Nephron progenitor cell (in vitro differentiated cells): ENCODE data around the gene CRYBG1.

Experiments
- DNase-seq: peaks from one replicate; pipeline ENCODE4 v3.0.0; 2021
- H3K27ac Mint-ChIP-seq: 2 replicates; pipeline ENCODE4 v1.8.0; 2021; ENCODE audit warnings: mild to moderate bottlenecking, moderate library complexity, mixed read lengths
- H3K27me3 Mint-ChIP-seq: 2 replicates; pipeline ENCODE4 v1.8.0; 2021; ENCODE audit warnings: mild to moderate bottlenecking, low read depth, mixed read lengths; ENCODE audit not compliant: poor library complexity
- H3K36me3 Mint-ChIP-seq: 2 replicates; pipeline ENCODE4 v1.8.0; 2021; ENCODE audit warnings: low read depth, mixed read lengths
- H3K4me1 Mint-ChIP-seq: 2 replicates; pipeline ENCODE4 v1.8.0; 2021; ENCODE audit warnings: mixed read lengths
- H3K4me3 Mint-ChIP-seq: 2 replicates; pipeline ENCODE4 v1.8.0; 2021; ENCODE audit warnings: mild to moderate bottlenecking, moderate library complexity, mixed read lengths
- H3K9me3 Mint-ChIP-seq: 2 replicates; pipeline ENCODE4 v1.8.0; 2021; ENCODE audit warnings: mild to moderate bottlenecking, moderate library complexity, mixed read lengths
- CTCF ChIP-seq: fragments of 200-600 bp; sonication (generic); IDR thresholded peaks from 2 replicates; pipeline ENCODE4 v1.5.0; 2021; ENCODE audit warnings: antibody characterized with exemption

CRYBG1 gene

GRCh38 chr6:106496823-106497222 is 136.3 kb downstream of the CRYBG1 start:
- TF ChIP-seq CTCF = no peak
- Mint-ChIP-seq H3K27ac (no peak overlapping the region), H3K27me3 (peaks cover 24% of the 10 kb centered on the region), H3K4me1 (peaks cover 5% of the 10 kb centered on the region), H3K9me3 (peaks cover 5% of the 10 kb centered on the region), H3K4me3 (no peak overlapping the region), H3K36me3 (no peaks in the 10 kb centered on the region)
- no peak for DNase-seq

GRCh38 chr6:106501960-106502371 is 141.4 kb downstream of the CRYBG1 start:
- Mint-ChIP-seq H3K27me3 (peaks cover 37% of the 10 kb centered on the region), H3K9me3 (peaks cover 5% of the 10 kb centered on the region), H3K4me3 (no peak overlapping the region), H3K4me1 (no peaks in the 10 kb centered on the region), H3K36me3 (no peaks in the 10 kb centered on the region), H3K27ac (no peak overlapping the region)
- no peak for DNase-seq
- no peak for TF ChIP-seq CTCF

GRCh38 chr6:106502559-106502958 is 142.0 kb downstream of the CRYBG1 start:
- no peak for DNase-seq
- Mint-ChIP-seq H3K4me3 (no peak overlapping the region), H3K36me3 (no peaks in the 10 kb centered on the region), H3K4me1 (no peaks in the 10 kb centered on the region), H3K27me3 (peaks cover 39% of the 10 kb centered on the region), H3K9me3 (peaks cover 5% of the 10 kb centered on the region), H3K27ac (no peak overlapping the region)
- no peak for TF ChIP-seq CTCF

GRCh38 chr6:106508277-106508676 is 147.8 kb downstream of the CRYBG1 start:
- H3K27ac Mint-ChIP-seq = no peak overlapping the region
- DNase-seq = no peak
- no peaks in the 10 kb centered on the region for H3K36me3 Mint-ChIP-seq
- no peak for TF ChIP-seq CTCF
- peaks cover 88% of the 10 kb centered on the region for H3K27me3 Mint-ChIP-seq
- H3K4me3 Mint-ChIP-seq = no peak overlapping the region
- peaks cover 11% of the 10 kb centered on the region for H3K9me3 Mint-ChIP-seq
- peaks cover 22% of the 10 kb centered on the region for H3K4me1 Mint-ChIP-seq

GRCh38 chr6:106508834-106509233 is 148.3 kb downstream of the CRYBG1 start:
- TF ChIP-seq CTCF = no peak
- DNase-seq = no peak
- Mint-ChIP-seq H3K27me3 (peaks cover 91% of the 10 kb centered on the region), H3K4me1 (peaks cover 22% of the 10 kb centered on the region), H3K4me3 (no peak overlapping the region), H3K9me3 (peaks cover 11% of the 10 kb centered on the region), H3K36me3 (no peaks in the 10 kb centered on the region), H3K27ac (no peak overlapping the region)

- Mint-ChIP-seq H3K9me3 (peaks cover 11% of the 10 kb centered on the region), H3K4me3 (peak overlapping the region; percentile 86), H3K27ac (no peak overlapping the region), H3K4me1 (peaks cover 22% of the 10 kb centered on the region), H3K36me3 (no peaks in the 10 kb centered on the region), H3K27me3 (peaks cover 95% of the 10 kb centered on the region)
- DNase-seq = peak; percentile 33
- TF ChIP-seq CTCF = peak; percentile 26
Observed at GRCh38 chr6:106509420-106510089, 149.0 kb downstream of the CRYBG1 start.
